Endothelial cell of umbilical vein (primary cell): ENCODE measurements around the gene UBE2L6. TPM values are rescaled to one million over a fixed set of nuclear protein-coding genes. Genes with fewer than 3 reads are reported as not detected.

Experiments
- BruUV-seq: library from RNA; stranded (reverse); fragments of 400-500 nt; replicated peaks from 2 replicates; lab custom pipeline; 2021; lab: Mats Ljungman, UMichigan
- CTCF ChIA-PET: fragments of 300-600, 350-600 bp; sonication (Branson Sonifier 250); formaldehyde crosslinking; loops from one replicate; lab custom pipeline; 2021; ENCODE audit warnings: antibody characterized with exemption, inconsistent platforms; lab: Charles Lee
- POLR2A ChIA-PET: fragments of 300-600, 350-600 bp; sonication (Branson Sonifier 250); formaldehyde crosslinking; loops from one replicate; lab custom pipeline; 2021; ENCODE audit warnings: antibody characterized with exemption, inconsistent platforms; lab: Charles Lee
- DNase-seq: peaks from one replicate; pipeline ENCODE4 v3.0.0-alpha.2; 2011; ENCODE audit warnings: low read depth, low spot score
- FAIRE-seq: peaks from 2 replicates; lab custom pipeline; 2011; peaks lifted over from hg19 to GRCh38; lab: Jason Lieb, UNC
- H2AFZ ChIP-seq: 2 replicates; pipeline ENCODE4 v1.6.0; 2012; ENCODE audit warnings: low read depth, low read length, control low read depth, inconsistent platforms
- H3K27ac ChIP-seq: 2 replicates; pipeline ENCODE4 v1.5.1; 2011; ENCODE audit warnings: low read depth, mild to moderate bottlenecking, control low read depth, low read length, moderate library complexity; ENCODE audit not compliant: insufficient read depth
- H3K27me3 ChIP-seq, 2 experiments: 2 replicates each; pipeline versions ENCODE4 v1.6.0 to v1.6.1; 2011; ENCODE audit warnings: low read length in 2 of 2, mixed read lengths in 1 of 2; ENCODE audit not compliant: control insufficient read depth in 2 of 2, insufficient read depth in 2 of 2
- H3K36me3 ChIP-seq, 2 experiments: 2 replicates in 1 of 2; 3 replicates in 1 of 2; pipeline ENCODE4 v1.5.1; 2011; ENCODE audit warnings: low read length in 2 of 2, mild to moderate bottlenecking in 1 of 2, moderate library complexity in 1 of 2; ENCODE audit not compliant: control insufficient read depth in 2 of 2, insufficient read depth in 2 of 2; ENCODE audit errors: extremely low read depth in 1 of 2
- H3K4me1 ChIP-seq: 3 replicates; pipeline ENCODE4 v1.5.1; 2011; ENCODE audit warnings: mild to moderate bottlenecking, low read length; ENCODE audit not compliant: control insufficient read depth, insufficient read depth; ENCODE audit errors: extremely low read depth
- H3K4me2 ChIP-seq: 2 replicates; pipeline ENCODE4 v1.6.1; 2011; ENCODE audit warnings: low read length, control low read depth, mixed read lengths; ENCODE audit not compliant: insufficient read depth
- H3K4me3 ChIP-seq, 3 experiments: fragments of 200-600 bp in 1 of 3; sonication (generic), shearing (Covaris generic) in 1 of 3; replicated peaks in 1 of 3; 2 replicates each; pipeline ENCODE4 v1.5.1; 2011 to 2016; ENCODE audit warnings: control low read depth in 3 of 3, low read length in 3 of 3, mild to moderate bottlenecking in 2 of 3, inconsistent platforms in 1 of 3, low read depth in 1 of 3, moderate library complexity in 1 of 3; ENCODE audit not compliant: insufficient read depth in 1 of 3
- H3K79me2 ChIP-seq: 2 replicates; pipeline ENCODE4 v1.6.0; 2012; ENCODE audit warnings: low read length, inconsistent platforms; ENCODE audit not compliant: control insufficient read depth, insufficient read depth
- H3K9ac ChIP-seq: replicated peaks from 2 replicates; pipeline ENCODE3; 2011; ENCODE audit warnings: low read length, control low read depth; ENCODE audit not compliant: insufficient read depth; ENCODE audit errors: extremely low read depth
- H3K9me1 ChIP-seq: replicated peaks from 3 replicates; pipeline ENCODE4 v1.6.0; 2011; ENCODE audit warnings: mild to moderate bottlenecking, low read length; ENCODE audit not compliant: control insufficient read depth, insufficient read depth; ENCODE audit errors: extremely low read depth
- H3K9me3 ChIP-seq: replicated peaks from 2 replicates; pipeline ENCODE4 v1.5.1; 2012; ENCODE audit warnings: low read length, inconsistent platforms; ENCODE audit not compliant: control insufficient read depth, insufficient read depth
- H4K20me1 ChIP-seq: replicated peaks from 2 replicates; pipeline ENCODE3; 2011; ENCODE audit warnings: mild to moderate bottlenecking, low read length; ENCODE audit not compliant: control insufficient read depth, insufficient read depth; ENCODE audit errors: extremely low read depth
- EZH2 ChIP-seq: IDR thresholded peaks from 2 replicates; pipeline ENCODE4 v1.6.1; 2012; ENCODE audit warnings: borderline replicate concordance, low read depth, mild to moderate bottlenecking, moderate library complexity, low read length, inconsistent platforms; ENCODE audit not compliant: severe bottlenecking
- FOS ChIP-seq: IDR thresholded peaks from 2 replicates; pipeline ENCODE4 v1.6.1; 2011; ENCODE audit warnings: mild to moderate bottlenecking, low read length, moderate library complexity, borderline replicate concordance; ENCODE audit not compliant: insufficient read depth
- GATA2 ChIP-seq: IDR thresholded peaks from 2 replicates; pipeline ENCODE4 v1.7.0; 2011; ENCODE audit warnings: low read depth, mild to moderate bottlenecking, moderate library complexity, mixed read lengths, low read length; ENCODE audit not compliant: insufficient read length, insufficient read depth
- JUN ChIP-seq: IDR thresholded peaks from 2 replicates; pipeline ENCODE4 v1.6.1; 2011; ENCODE audit warnings: borderline replicate concordance, low read depth; ENCODE audit not compliant: insufficient read length, insufficient read depth
- MYC ChIP-seq: IDR thresholded peaks from one replicate; pipeline ENCODE4 v1.6.1; 2011; ENCODE audit warnings: mild to moderate bottlenecking, low read depth, low read length
- POLR2A ChIP-seq: IDR thresholded peaks from 2 replicates; pipeline ENCODE4 v1.6.1; 2012; ENCODE audit warnings: low read depth, mild to moderate bottlenecking, control low read depth, low read length
- POLR2AphosphoS5 ChIP-seq: IDR thresholded peaks from 2 replicates; pipeline ENCODE4 v1.6.1; 2012; ENCODE audit warnings: low read depth, mild to moderate bottlenecking, control low read depth, low read length, moderate library complexity; ENCODE audit not compliant: insufficient read depth
- dilution Hi-C: fragments of 300-500 bp; cut with MboI; formaldehyde crosslinking; loops from one replicate; pipeline ENCODE4 v1.15.0; 2019; ENCODE audit warnings: low sequenced_read_pairs; ENCODE audit not compliant: extremely low pct_ligation_motif_present
- intact Hi-C: fragments of 100-400 bp; cut with micrococcal nuclease; formaldehyde crosslinking; loops from one replicate; pipeline ENCODE4 v1.10.0; 2022
- polyA plus RNA-seq, 4 experiments: library from polyadenylated mRNA; depleted of rRNA in 3 of 4; stranded (reverse) in 3 of 4; unstranded in 1 of 4; fragments of >200 nt; gene quantifications; 2 replicates each; pipeline versions ENCODE4 v1.2.1 to v1.2.3, GENCODE V29; 2011 to 2012; ENCODE audit warnings: missing spikeins in 1 of 4
- total RNA-seq: library from RNA; stranded (reverse); gene quantifications from 2 replicates; pipeline ENCODE4 v1.2.3, GENCODE V29; 2021
- TF ChIP-seq, protein P1 (sequence below), 2 donors: IDR thresholded peaks; 1 replicate in 1 of 2; 2 replicates in 1 of 2; pipeline ENCODE4 v1.5.1; 2011; ENCODE audit warnings: low read length in 2 of 2, mild to moderate bottlenecking in 2 of 2, moderate library complexity in 2 of 2, control low read depth in 1 of 2, inconsistent platforms in 1 of 2, low read depth in 1 of 2; ENCODE audit not compliant: insufficient read depth in 1 of 2; ENCODE audit errors: extremely low read depth in 1 of 2
- TF ChIP-seq, protein P2 (sequence below): IDR thresholded peaks from 2 replicates; pipeline ENCODE4 v1.6.1; 2011; ENCODE audit not compliant: insufficient read depth, insufficient read length

Gene UBE2L6
- total and polyA plus RNA-seq, 2 donors (not counting 3 experiments of a cell fraction or from before 2014, with no cell fraction given) = 22.3 to 25.2 TPM

DNA sequence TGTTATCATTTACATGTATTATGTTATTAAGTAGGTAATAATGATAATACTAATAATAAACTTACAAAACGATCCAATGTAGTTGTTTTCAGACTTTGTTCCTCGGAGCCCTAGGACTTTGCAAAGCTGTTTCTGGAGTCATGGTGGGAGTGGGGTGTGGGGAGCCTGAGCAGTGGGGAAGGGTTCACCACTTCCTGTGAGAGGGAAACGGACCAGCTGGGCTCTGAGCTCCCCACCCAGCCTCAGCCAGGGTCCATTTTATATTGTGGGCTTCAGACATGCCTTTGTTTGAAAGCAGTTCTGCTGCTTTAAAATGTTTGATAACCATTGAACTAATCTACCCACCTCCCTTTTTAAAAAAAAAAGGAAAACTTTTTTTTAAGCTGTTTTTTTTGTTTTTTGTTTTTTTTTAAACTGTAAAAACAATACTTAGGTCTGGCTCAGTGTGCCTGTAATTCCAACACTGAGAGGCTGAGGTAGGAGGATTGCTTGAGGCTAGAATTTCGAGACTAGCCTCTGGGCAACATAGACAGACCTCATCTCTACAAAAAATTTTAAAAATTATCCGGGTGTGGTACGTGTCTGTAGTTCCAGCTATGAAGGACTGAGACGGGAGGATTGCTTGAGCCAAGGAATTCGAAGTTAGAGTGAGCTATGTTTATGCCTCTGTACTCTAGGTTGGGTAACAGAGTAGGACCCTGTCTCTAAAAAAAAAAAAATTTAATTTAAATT, 37.0 kb upstream of the UBE2L6 start:
- no peak overlapping the region for H3K4me3 ChIP-seq
- no TSS peak for BruUV-seq
- H3K79me2 ChIP-seq = no peaks in the 10 kb centered on the region
- DNase-seq (no peak), FAIRE-seq (no peak)
- H4K20me1 ChIP-seq = no peaks in the 10 kb centered on the region
- TF ChIP-seq FOS (no peak), MYC (no peak), POLR2A (no peak), JUN (no peak), GATA2 (no peak), EZH2 (no peak), POLR2AphosphoS5 (no peak)
- TF ChIP-seq, protein P1, sequence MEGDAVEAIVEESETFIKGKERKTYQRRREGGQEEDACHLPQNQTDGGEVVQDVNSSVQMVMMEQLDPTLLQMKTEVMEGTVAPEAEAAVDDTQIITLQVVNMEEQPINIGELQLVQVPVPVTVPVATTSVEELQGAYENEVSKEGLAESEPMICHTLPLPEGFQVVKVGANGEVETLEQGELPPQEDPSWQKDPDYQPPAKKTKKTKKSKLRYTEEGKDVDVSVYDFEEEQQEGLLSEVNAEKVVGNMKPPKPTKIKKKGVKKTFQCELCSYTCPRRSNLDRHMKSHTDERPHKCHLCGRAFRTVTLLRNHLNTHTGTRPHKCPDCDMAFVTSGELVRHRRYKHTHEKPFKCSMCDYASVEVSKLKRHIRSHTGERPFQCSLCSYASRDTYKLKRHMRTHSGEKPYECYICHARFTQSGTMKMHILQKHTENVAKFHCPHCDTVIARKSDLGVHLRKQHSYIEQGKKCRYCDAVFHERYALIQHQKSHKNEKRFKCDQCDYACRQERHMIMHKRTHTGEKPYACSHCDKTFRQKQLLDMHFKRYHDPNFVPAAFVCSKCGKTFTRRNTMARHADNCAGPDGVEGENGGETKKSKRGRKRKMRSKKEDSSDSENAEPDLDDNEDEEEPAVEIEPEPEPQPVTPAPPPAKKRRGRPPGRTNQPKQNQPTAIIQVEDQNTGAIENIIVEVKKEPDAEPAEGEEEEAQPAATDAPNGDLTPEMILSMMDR (IDR thresholded peaks at IDR 0.05; ENCODE audit: extremely low read depth in 1 of 2, insufficient read depth in 1 of 2, low read depth in 1 of 2, low read length in 2 of 2) = no peak
- TF ChIP-seq, protein P2, sequence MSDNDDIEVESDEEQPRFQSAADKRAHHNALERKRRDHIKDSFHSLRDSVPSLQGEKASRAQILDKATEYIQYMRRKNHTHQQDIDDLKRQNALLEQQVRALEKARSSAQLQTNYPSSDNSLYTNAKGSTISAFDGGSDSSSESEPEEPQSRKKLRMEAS = no peak
- no peak overlapping the region for H3K4me2 ChIP-seq
- ChIA-PET CTCF (interaction anchor here (1.3 to 1.7 kb wide), 2 partner anchors 17 to 146 kb away, joined by 3 to 4 read pairs; no protein-coding TSS in a partner anchor), POLR2A (no interaction called here)
- no peak overlapping the region for H2AFZ ChIP-seq
- no peaks in the 10 kb centered on the region for H3K9me3 ChIP-seq
- dilution Hi-C loops (no loop called here), intact Hi-C loops (no loop called here)
- H3K4me1 ChIP-seq = no peaks in the 10 kb centered on the region
- H3K36me3 ChIP-seq = no peaks in the 10 kb centered on the region
- peaks cover under 1 to 4% of the 10 kb centered on the region in 2 experiments for H3K27me3 ChIP-seq
- H3K9ac ChIP-seq = no peak overlapping the region
- no peak overlapping the region for H3K27ac ChIP-seq
- no peaks in the 10 kb centered on the region for H3K9me1 ChIP-seq
